Ishikawa (cell line): ENCODE measurements around the gene SGPP1.

Source experiments
- CREB1 ChIP-seq: IDR thresholded peaks from 2 replicates; pipeline ENCODE4 v1.6.1; 2012; ENCODE audit warnings: low read depth
- EGR1 ChIP-seq: IDR thresholded peaks from 2 replicates; pipeline ENCODE4 v1.6.1; 2012
- EP300 ChIP-seq: IDR thresholded peaks from 2 replicates; pipeline ENCODE4 v1.6.1; 2012; ENCODE audit warnings: borderline replicate concordance
- FOXM1 ChIP-seq: IDR thresholded peaks from 2 replicates; pipeline ENCODE4 v1.6.1; 2012; ENCODE audit warnings: low read depth, borderline replicate concordance
- MAX ChIP-seq: IDR thresholded peaks from 2 replicates; pipeline ENCODE4 v1.6.1; 2012
- NFIC ChIP-seq: IDR thresholded peaks from 2 replicates; pipeline ENCODE4 v1.6.1; 2012
- RAD21 ChIP-seq: IDR thresholded peaks from 2 replicates; pipeline ENCODE4 v1.6.1; 2012; ENCODE audit warnings: low read depth
- REST ChIP-seq: IDR thresholded peaks from 2 replicates; pipeline ENCODE4 v1.6.1; 2012; ENCODE audit warnings: low read depth, mild to moderate bottlenecking
- TCF12 ChIP-seq: IDR thresholded peaks from 2 replicates; pipeline ENCODE4 v1.6.1; 2012; ENCODE audit warnings: low read depth
- YY1 ChIP-seq: IDR thresholded peaks from 2 replicates; pipeline ENCODE4 v1.6.1; 2012; ENCODE audit warnings: low read depth
- ZBTB7A ChIP-seq: IDR thresholded peaks from 2 replicates; pipeline ENCODE4 v1.6.1; 2012; ENCODE audit warnings: low read depth
- TF ChIP-seq, protein P1 (sequence below): IDR thresholded peaks from 2 replicates; pipeline ENCODE4 v1.6.1; 2012

- TF ChIP-seq EP300, result no peak
- no peak for TF ChIP-seq RAD21
- TF ChIP-seq, protein P1, sequence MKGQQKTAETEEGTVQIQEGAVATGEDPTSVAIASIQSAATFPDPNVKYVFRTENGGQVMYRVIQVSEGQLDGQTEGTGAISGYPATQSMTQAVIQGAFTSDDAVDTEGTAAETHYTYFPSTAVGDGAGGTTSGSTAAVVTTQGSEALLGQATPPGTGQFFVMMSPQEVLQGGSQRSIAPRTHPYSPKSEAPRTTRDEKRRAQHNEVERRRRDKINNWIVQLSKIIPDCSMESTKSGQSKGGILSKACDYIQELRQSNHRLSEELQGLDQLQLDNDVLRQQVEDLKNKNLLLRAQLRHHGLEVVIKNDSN, result no peak
- no peak for TF ChIP-seq EGR1
- TF ChIP-seq MAX, result no peak
- TF ChIP-seq CREB1, result no peak
- TF ChIP-seq YY1, result 0 out of 2 replicates have a peak, but pooled peaks have one; percentile 30
- TF ChIP-seq NFIC, result no peak
- TF ChIP-seq REST, result no peak
- no peak for TF ChIP-seq ZBTB7A
- TF ChIP-seq FOXM1, result no peak
- TF ChIP-seq TCF12, result no peak
Measured at GRCh38 chr14:63727231-63727735, 582 bp downstream of the SGPP1 start.
